ENCODE measurements around the gene LPP. TPM values are rescaled to one million over a fixed set of nuclear protein-coding genes. Genes with fewer than 3 reads are reported as not detected.

The LPP gene
- polyA plus RNA-seq, 1 experiment = 76.3 TPM

DNA sequence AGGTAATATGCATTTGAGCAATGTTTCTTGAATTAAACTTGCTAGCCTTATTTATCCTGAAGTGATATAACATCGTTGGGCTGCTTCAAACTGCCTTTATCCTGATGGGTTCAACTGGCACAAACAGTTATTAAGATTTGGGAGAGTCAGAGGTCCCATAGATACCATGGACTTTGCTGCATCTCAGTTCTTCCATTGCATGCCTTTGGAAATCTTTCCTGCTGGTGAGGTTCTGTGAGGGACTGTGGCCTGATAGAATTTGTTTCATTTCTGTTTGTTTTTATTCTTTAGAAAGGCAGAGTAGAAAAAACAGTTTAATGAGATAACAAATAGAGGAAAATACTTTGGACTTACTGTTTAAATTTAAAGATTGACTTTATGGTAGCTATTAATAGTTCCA is 508.3 kb downstream of the LPP start:
- Histone ChIP-seq H3K27ac (ENCODE audit: low read depth, low read length) (no peak overlapping the region), H3K9me3 (ENCODE audit: control insufficient read depth, insufficient read depth, low read length) (no peaks in the 10 kb centered on the region), H3K27me3 (ENCODE audit: control insufficient read depth, insufficient read depth, low read length) (no peaks in the 10 kb centered on the region), H3K4me3 (ENCODE audit: low read depth, low read length) (no peak overlapping the region)
- POLR2A ChIA-PET = no interaction called here
- CTCF ChIA-PET = interaction anchor here (0.5 to 2.3 kb wide), 3 partner anchors 25 to 923 kb away, joined by 3 to 10 read pairs (median 5); no protein-coding TSS in a partner anchor
- TF ChIP-seq, protein P1, sequence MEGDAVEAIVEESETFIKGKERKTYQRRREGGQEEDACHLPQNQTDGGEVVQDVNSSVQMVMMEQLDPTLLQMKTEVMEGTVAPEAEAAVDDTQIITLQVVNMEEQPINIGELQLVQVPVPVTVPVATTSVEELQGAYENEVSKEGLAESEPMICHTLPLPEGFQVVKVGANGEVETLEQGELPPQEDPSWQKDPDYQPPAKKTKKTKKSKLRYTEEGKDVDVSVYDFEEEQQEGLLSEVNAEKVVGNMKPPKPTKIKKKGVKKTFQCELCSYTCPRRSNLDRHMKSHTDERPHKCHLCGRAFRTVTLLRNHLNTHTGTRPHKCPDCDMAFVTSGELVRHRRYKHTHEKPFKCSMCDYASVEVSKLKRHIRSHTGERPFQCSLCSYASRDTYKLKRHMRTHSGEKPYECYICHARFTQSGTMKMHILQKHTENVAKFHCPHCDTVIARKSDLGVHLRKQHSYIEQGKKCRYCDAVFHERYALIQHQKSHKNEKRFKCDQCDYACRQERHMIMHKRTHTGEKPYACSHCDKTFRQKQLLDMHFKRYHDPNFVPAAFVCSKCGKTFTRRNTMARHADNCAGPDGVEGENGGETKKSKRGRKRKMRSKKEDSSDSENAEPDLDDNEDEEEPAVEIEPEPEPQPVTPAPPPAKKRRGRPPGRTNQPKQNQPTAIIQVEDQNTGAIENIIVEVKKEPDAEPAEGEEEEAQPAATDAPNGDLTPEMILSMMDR (IDR thresholded peaks at IDR 0.05; ENCODE audit: low read depth, low read length) = no peak
- no peak for DNase-seq (ENCODE audit: low read depth, low spot score)

DNA sequence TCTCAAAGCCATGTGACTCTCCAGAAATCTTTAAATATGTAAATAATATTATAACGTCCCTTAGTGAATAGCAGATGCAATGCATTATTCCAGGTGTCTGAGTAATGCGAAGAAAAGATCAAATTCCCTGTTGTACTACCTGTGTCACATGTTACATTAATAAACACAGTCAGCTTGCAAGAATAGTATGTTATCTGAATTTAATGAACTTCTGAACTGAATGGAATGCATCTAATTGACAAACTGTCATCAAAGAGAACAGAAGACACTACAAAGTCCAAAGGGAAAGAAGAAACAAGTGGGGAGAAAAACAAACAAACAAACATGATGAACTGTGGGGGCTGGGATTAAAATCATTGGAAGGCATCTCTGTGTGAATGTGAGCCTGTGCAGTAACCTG is 508.8 kb downstream of the LPP start:
- ChIA-PET CTCF (interaction anchor here (0.5 to 2.3 kb wide), 3 partner anchors 18 to 923 kb away, joined by 3 to 10 read pairs (median 5); no protein-coding TSS in a partner anchor), POLR2A (no interaction called here)
- Histone ChIP-seq H3K27ac (ENCODE audit: low read depth, low read length) (no peak overlapping the region), H3K27me3 (ENCODE audit: control insufficient read depth, insufficient read depth, low read length) (no peaks in the 10 kb centered on the region), H3K9me3 (ENCODE audit: control insufficient read depth, insufficient read depth, low read length) (no peaks in the 10 kb centered on the region), H3K4me3 (ENCODE audit: low read depth, low read length) (no peak overlapping the region)
- no peak for DNase-seq (ENCODE audit: low read depth, low spot score)
- TF ChIP-seq, protein P1 (IDR thresholded peaks at IDR 0.05; ENCODE audit: low read depth, low read length) = no peak

DNA sequence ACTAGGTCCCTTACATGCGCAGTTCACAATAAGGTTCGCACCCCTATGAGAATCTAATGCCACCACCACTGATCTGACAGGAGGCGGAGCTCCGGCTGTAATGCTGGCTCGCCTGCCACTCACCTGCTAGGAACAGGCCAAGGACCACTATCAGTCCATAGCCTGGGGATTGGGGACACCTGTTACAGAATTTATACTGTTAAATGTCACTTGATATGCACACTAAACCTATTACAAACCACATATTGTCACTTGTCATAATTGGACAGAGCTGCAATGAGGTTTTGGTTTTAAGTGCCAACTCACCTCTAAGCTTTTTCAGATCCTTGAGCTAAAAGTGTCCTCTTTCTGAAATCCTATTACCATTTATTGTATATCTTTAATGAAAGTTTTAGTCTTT is 509.9 kb downstream of the LPP start:
- TF ChIP-seq, protein P1 (IDR thresholded peaks at IDR 0.05; ENCODE audit: low read depth, low read length) = no peak
- DNase-seq (ENCODE audit: low read depth, low spot score) = no peak
- no peaks in the 10 kb centered on the region for H3K9me3 ChIP-seq (ENCODE audit: control insufficient read depth, insufficient read depth, low read length)
- no peaks in the 10 kb centered on the region for H3K27me3 ChIP-seq (ENCODE audit: control insufficient read depth, insufficient read depth, low read length)
- ChIA-PET POLR2A (no interaction called here), CTCF (interaction anchor here (0.6 to 1.2 kb wide), 3 partner anchors 8 to 924 kb away, joined by 3 to 4 read pairs (median 3); no protein-coding TSS in a partner anchor)
- no peak overlapping the region for H3K27ac ChIP-seq (ENCODE audit: low read depth, low read length)
- H3K4me3 ChIP-seq (ENCODE audit: low read depth, low read length) = no peak overlapping the region

DNA sequence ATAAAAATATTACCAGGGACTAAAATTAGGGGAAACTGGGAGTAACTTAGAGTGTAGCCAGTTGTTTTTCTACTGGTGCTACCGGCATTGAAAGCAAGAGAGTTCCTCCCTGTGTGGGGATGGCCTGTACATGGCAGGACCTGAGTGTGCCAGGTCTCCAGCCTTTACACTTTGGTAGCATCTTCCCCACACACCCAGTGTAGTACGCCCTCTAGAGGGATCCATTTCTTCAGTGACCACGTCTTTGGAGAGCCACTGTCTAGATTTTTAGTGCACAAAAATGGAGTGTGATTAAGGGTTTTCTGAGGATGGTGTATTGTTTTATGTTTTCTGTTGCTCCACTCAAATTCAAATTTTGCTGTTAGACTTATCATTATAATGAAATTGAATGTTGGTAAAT is 510.8 kb downstream of the LPP start:
- Histone ChIP-seq H3K9me3 (ENCODE audit: control insufficient read depth, insufficient read depth, low read length) (no peaks in the 10 kb centered on the region), H3K27ac (ENCODE audit: low read depth, low read length) (no peak overlapping the region), H3K4me3 (ENCODE audit: low read depth, low read length) (no peak overlapping the region), H3K27me3 (ENCODE audit: control insufficient read depth, insufficient read depth, low read length) (no peaks in the 10 kb centered on the region)
- TF ChIP-seq, protein P1 (IDR thresholded peaks at IDR 0.05; ENCODE audit: low read depth, low read length) = no peak
- POLR2A ChIA-PET = no interaction called here
- CTCF ChIA-PET = no interaction called here
- DNase-seq (ENCODE audit: low read depth, low spot score) = no peak

DNA sequence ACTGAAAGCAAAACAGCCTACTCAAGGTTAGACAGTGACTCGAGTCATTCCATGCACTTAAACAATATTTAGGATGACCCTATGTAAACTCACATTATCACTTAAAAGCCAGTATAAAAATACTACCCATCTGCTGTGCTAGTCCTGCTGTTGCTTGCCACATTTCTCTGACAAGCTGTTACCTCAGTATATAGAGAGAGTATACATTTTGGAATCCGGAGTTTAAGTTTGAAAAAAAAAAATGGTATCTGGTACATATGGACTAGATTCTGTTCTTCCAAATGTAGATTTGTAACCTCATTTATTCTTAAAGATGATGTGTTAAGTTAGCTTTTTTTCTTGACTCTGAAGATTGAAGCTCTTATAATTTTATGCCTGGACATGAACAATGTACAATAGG is 514.0 kb downstream of the LPP start:
- DNase-seq (ENCODE audit: low read depth, low spot score) = no peak
- no peaks in the 10 kb centered on the region for H3K27me3 ChIP-seq (ENCODE audit: control insufficient read depth, insufficient read depth, low read length)
- H3K4me3 ChIP-seq (ENCODE audit: low read depth, low read length) = no peak overlapping the region
- CTCF ChIA-PET = interaction anchor here (1.1 to 1.2 kb wide), 2 partner anchors 9 to 927 kb away, joined by 3 read pairs; no protein-coding TSS in a partner anchor
- POLR2A ChIA-PET = interaction anchor here (0.7 kb wide), 1 partner anchor 20 kb away, joined by 3 read pairs; no protein-coding TSS in a partner anchor
- TF ChIP-seq, protein P1 (IDR thresholded peaks at IDR 0.05; ENCODE audit: low read depth, low read length) = no peak
- H3K9me3 ChIP-seq (ENCODE audit: control insufficient read depth, insufficient read depth, low read length) = no peaks in the 10 kb centered on the region
- no peak overlapping the region for H3K27ac ChIP-seq (ENCODE audit: low read depth, low read length)
